ENCODE data around the gene PLPP4. TPM values are rescaled to one million over a fixed set of nuclear protein-coding genes. Genes with fewer than 3 reads are reported as not detected.

PLPP4 gene
- total RNA-seq, 1 experiment from 2014 or later, result not detected

GRCh38 chr10:120492346-120492745 is 35.3 kb downstream of the PLPP4 start:
- Histone ChIP-seq H3K4me2 (no peak overlapping the region), H3K27ac (no peak overlapping the region), H3K36me3 (ENCODE audit: low read depth) (no peaks in the 10 kb centered on the region), H3K9me3 (ENCODE audit: insufficient read depth, low read depth) (no peaks in the 10 kb centered on the region), H3K9me2 (ENCODE audit: insufficient read depth) (no peaks in the 10 kb centered on the region), H3K4me3 (no peak overlapping the region), H3K4me1 (replicated peaks; ENCODE audit: insufficient read depth) (no peaks in the 10 kb centered on the region), H3K79me2 (ENCODE audit: low read depth) (no peaks in the 10 kb centered on the region), H2AFZ (no peak overlapping the region), H3F3A (ENCODE audit: insufficient read depth, low read depth) (no peaks in the 10 kb centered on the region), H4K20me1 (ENCODE audit: insufficient read depth) (no peaks in the 10 kb centered on the region), H3K27me3 (ENCODE audit: insufficient read depth, low read depth) (no peaks in the 10 kb centered on the region)
- ChIA-PET CTCF (no interaction called here), POLR2A (ENCODE audit: unreplicated experiment) (no interaction called here)
- intact Hi-C loops (cut with micrococcal nuclease; ENCODE audit: unreplicated experiment), result no loop called here
- BruUV-seq (replicated peaks), result no TSS peak
- DNase-seq, result no peak
- no peak for TF ChIP-seq CTCF (conservative IDR thresholded peaks at IDR 0.05)
- TF ChIP-seq EZH2 (IDR thresholded peaks at IDR 0.05; ENCODE audit: low read depth), result no peak

GRCh38 chr10:120493411-120494312 is 36.6 kb downstream of the PLPP4 start:
- Histone ChIP-seq H3K27me3 (ENCODE audit: insufficient read depth, low read depth) (no peaks in the 10 kb centered on the region), H2AFZ (no peak overlapping the region), H3K4me3 (no peak overlapping the region), H3K9me3 (ENCODE audit: insufficient read depth, low read depth) (no peaks in the 10 kb centered on the region), H3K9me2 (ENCODE audit: insufficient read depth) (no peaks in the 10 kb centered on the region), H4K20me1 (ENCODE audit: insufficient read depth) (no peaks in the 10 kb centered on the region), H3K27ac (no peak overlapping the region), H3K4me2 (no peak overlapping the region), H3F3A (ENCODE audit: insufficient read depth, low read depth) (no peaks in the 10 kb centered on the region), H3K36me3 (ENCODE audit: low read depth) (no peaks in the 10 kb centered on the region), H3K79me2 (ENCODE audit: low read depth) (no peaks in the 10 kb centered on the region), H3K4me1 (replicated peaks; ENCODE audit: insufficient read depth) (no peaks in the 10 kb centered on the region)
- intact Hi-C loops (cut with micrococcal nuclease; ENCODE audit: unreplicated experiment), result no loop called here
- BruUV-seq (replicated peaks), result no TSS peak
- TF ChIP-seq CTCF (conservative IDR thresholded peaks at IDR 0.05) (no peak), EZH2 (IDR thresholded peaks at IDR 0.05; ENCODE audit: low read depth) (no peak)
- CTCF ChIA-PET, result no interaction called here
- POLR2A ChIA-PET (ENCODE audit: unreplicated experiment), result no interaction called here
- DNase-seq, result no peak

GRCh38 chr10:120494313-120494710 is 37.3 kb downstream of the PLPP4 start:
- BruUV-seq (replicated peaks), result no TSS peak
- Histone ChIP-seq H3K9me2 (ENCODE audit: insufficient read depth) (no peaks in the 10 kb centered on the region), H3F3A (ENCODE audit: insufficient read depth, low read depth) (no peaks in the 10 kb centered on the region), H3K4me3 (no peak overlapping the region), H3K9me3 (ENCODE audit: insufficient read depth, low read depth) (no peaks in the 10 kb centered on the region), H3K27ac (no peak overlapping the region), H3K79me2 (ENCODE audit: low read depth) (no peaks in the 10 kb centered on the region), H4K20me1 (ENCODE audit: insufficient read depth) (no peaks in the 10 kb centered on the region), H3K36me3 (ENCODE audit: low read depth) (no peaks in the 10 kb centered on the region), H3K4me1 (replicated peaks; ENCODE audit: insufficient read depth) (no peaks in the 10 kb centered on the region), H3K4me2 (no peak overlapping the region), H2AFZ (no peak overlapping the region), H3K27me3 (ENCODE audit: insufficient read depth, low read depth) (no peaks in the 10 kb centered on the region)
- no peak for DNase-seq
- TF ChIP-seq CTCF (conservative IDR thresholded peaks at IDR 0.05), result no peak
- no peak for TF ChIP-seq EZH2 (IDR thresholded peaks at IDR 0.05; ENCODE audit: low read depth)
- ChIA-PET CTCF (no interaction called here), POLR2A (ENCODE audit: unreplicated experiment) (no interaction called here)
- intact Hi-C loops (cut with micrococcal nuclease; ENCODE audit: unreplicated experiment), result no loop called here

All from PC-9 (cell line).